Measurements from ENCODE around the gene MVB12B.

MVB12B gene

DNA sequence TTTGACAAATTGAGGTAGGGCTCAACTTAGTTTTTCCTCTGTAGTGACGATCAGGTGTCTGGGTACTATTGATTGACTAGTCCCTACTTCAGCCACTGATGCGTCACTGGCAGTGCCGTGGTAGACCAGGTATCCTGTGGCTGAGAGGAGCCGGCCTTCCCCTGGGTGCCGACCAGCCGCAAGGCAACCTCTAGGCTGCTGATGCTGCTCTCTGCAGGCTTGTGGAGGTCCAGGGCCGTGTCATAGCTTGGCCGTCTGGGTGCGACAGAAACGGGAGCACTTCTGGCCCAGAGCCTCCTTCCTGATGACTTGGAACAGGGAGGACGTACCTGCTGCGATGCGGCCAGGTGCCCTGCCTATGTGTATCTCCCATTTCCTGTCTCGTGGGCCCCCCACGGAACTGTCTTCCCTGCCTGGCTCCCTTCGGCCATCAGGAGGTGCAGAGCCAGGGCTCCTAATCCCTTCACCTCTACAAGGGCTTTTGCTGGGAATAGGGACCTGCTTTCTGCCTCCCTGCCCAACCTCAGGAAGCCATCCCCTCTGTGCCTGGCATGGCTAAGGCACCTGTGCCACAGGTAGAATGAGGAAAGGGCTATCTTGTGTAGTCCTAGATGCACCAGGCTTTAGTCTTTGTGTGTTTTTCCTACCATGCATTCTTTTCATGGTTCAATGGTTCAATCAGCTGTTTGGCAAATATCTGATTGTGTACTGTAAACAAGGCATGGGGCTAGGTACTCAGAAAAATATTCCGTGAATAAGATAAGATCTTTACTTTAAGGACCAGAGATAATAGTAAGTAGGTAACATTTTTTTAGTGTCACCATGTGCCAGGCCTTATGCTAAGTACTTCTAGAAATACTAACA lies 44.6 kb downstream of the MVB12B start:
- no peak overlapping the region for H3K4me3 ChIP-seq (ENCODE audit: low read length)
- TF ChIP-seq ZNF274 (IDR thresholded peaks at IDR 0.05; ENCODE audit: low read depth, low read length), result no peak

DNA sequence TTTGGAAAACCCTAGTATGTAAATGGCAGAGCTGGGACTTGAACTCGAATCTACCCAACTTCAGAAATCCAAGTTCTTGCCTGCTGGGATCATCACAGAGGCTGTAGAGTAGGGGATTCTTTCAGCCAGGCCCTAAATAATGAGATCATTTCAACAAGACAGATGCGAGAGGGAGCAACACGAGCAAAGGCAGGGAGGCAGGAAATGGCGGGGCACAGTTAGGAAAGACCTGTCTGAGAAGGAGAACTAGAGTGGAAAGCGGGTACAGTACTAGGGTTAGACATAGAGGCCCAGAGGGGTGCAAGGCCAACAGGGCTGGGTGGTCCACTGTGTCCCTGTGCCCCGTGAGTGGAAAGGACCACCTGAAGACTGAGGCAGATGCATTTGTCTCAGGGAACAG lies 46.1 kb downstream of the MVB12B start:
- no peak for TF ChIP-seq ZNF274 (IDR thresholded peaks at IDR 0.05; ENCODE audit: low read depth, low read length)
- H3K4me3 ChIP-seq (ENCODE audit: low read length), result no peak overlapping the region

DNA sequence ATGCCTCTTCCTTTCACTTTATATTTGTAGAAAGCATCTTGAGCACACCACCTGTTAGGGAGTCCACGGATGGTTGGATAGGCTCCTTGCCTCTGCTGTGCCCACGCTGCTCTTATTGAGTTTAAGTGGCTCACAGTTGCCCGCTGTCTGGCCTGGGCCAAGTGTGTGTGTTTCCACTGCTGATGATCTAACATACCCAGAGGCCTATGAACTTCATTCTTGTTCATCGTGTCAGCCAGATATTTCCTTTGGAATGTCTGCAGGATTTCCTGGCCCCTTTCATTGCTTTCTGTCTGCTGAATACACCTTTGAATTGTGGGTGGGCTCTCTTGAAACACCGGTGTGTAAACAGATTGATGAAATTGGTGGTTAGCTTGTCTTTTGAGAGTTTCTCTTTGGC lies 46.6 kb downstream of the MVB12B start:
- no peak overlapping the region for H3K4me3 ChIP-seq (ENCODE audit: low read length)
- TF ChIP-seq ZNF274 (IDR thresholded peaks at IDR 0.05; ENCODE audit: low read depth, low read length), result no peak

GRCh38 chr9:126374366-126374781 lies 47.7 kb downstream of the MVB12B start:
- TF ChIP-seq ZNF274 (IDR thresholded peaks at IDR 0.05; ENCODE audit: low read depth, low read length), result no peak
- H3K4me3 ChIP-seq (ENCODE audit: low read length), result no peak overlapping the region

DNA sequence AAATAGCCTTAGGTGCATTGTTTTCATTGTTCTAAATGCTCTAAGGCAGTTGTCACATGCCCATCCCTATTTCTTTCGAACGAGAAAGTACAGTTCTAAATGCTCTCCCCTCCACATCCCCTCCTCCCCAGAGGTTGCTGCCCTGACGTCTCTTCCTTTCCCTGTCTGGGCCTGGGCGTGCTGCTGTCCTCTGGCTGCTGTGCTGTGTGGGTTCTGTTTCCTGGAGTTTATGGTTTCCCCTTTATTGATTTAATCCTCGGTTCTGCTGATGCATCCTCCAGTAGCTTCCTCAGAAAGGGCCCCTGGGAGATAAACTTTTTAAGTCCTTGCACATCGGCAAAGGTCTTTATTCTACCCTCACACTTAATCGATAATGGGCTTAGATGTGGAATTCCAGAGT lies 48.8 kb downstream of the MVB12B start:
- H3K4me3 ChIP-seq (ENCODE audit: low read length), result no peak overlapping the region
- TF ChIP-seq ZNF274 (IDR thresholded peaks at IDR 0.05; ENCODE audit: low read depth, low read length), result no peak

GRCh38 chr9:126376311-126377175 lies 49.9 kb downstream of the MVB12B start:
- no peak for TF ChIP-seq ZNF274 (IDR thresholded peaks at IDR 0.05; ENCODE audit: low read depth, low read length)
- no peak overlapping the region for H3K4me3 ChIP-seq (ENCODE audit: low read length)

- TF ChIP-seq ZNF274 (IDR thresholded peaks at IDR 0.05; ENCODE audit: low read depth, low read length), result no peak
- H3K4me3 ChIP-seq (ENCODE audit: low read length), result no peak overlapping the region
Observed at GRCh38 chr9:126377176-126377509, 50.5 kb downstream of the MVB12B start.

DNA sequence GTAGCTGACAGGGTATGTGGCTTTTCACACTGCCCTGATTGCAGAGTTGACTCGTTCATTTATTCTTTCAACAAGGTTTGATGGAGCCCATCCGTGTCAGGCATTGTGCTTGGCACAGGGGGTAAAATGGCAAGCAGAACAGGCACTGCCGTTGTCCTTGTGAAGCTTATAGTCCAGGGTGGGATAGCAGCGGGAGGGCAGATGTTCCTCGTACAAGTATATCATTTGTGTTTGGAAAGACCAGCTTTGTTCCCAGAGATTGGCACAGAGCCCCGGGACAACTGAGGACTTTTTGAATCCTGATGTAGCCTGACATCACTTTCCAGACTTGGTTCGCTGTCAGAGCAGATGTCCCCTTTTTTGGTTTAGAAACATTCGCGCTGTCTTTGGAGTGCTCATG lies 50.9 kb downstream of the MVB12B start:
- no peak overlapping the region for H3K4me3 ChIP-seq (ENCODE audit: low read length)
- TF ChIP-seq ZNF274 (IDR thresholded peaks at IDR 0.05; ENCODE audit: low read depth, low read length), result no peak

- H3K4me3 ChIP-seq (ENCODE audit: low read length), result no peak overlapping the region
- TF ChIP-seq ZNF274 (IDR thresholded peaks at IDR 0.05; ENCODE audit: low read depth, low read length), result no peak
Observed at GRCh38 chr9:126378761-126379160, 52.1 kb downstream of the MVB12B start.

DNA sequence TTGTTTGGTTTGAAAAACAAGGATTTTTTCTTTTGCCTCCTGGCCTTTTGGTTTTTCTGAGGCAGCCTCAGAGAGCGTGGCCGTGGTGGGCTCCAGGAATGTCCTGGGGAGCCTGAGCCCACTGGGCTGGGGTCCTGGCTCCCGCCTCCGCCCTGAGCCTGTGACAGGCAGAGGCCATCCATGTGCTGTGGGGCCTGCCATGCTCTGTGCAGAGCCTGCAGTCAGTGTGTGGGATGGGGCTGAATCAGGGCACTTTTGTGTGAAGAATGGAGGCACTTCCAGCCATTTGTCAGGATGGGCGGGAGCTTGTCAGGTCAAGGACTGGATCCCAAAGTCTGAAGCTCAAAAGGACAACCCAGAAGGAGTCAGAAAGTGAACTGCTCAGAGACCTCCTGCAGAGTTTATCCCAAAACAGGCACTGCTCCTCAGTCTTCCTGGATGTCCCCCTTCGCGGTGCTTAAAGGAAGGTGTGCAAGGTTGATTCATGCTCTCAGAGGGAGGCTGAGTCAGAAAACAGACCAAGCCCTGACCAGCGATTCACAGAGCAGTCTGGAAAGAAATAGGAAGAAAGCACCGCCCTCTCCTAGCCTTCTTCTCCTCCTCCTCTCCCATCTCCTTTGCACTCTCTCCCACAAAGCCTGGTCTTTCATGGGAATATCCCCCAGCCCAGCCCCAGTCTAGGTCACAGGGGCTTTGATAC lies 53.2 kb downstream of the MVB12B start:
- no peak for TF ChIP-seq ZNF274 (IDR thresholded peaks at IDR 0.05; ENCODE audit: low read depth, low read length)
- no peak overlapping the region for H3K4me3 ChIP-seq (ENCODE audit: low read length)

- no peak overlapping the region for H3K4me3 ChIP-seq (ENCODE audit: low read length)
- no peak for TF ChIP-seq ZNF274 (IDR thresholded peaks at IDR 0.05; ENCODE audit: low read depth, low read length)
Observed at GRCh38 chr9:126380447-126380846, 53.8 kb downstream of the MVB12B start.

DNA sequence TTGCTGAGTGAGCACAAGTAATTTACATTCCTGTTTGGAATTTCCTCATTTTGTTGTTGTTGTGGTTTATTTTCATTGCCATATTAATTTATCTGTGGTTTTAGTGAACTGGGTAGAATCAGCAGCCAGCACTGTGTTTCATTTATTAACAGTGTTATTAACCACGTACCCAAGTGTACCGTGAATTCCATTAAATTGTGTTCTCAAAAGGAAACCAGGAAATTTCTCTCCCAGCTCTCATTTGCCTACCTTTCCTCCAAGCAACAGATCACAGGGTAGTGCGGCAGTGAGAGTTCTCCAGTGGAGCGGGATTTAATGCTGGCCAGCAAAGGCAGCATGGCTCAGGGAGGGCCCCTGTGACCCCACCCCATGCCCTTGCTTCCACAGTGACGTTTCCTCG lies 54.6 kb downstream of the MVB12B start:
- no peak overlapping the region for H3K4me3 ChIP-seq (ENCODE audit: low read length)
- no peak for TF ChIP-seq ZNF274 (IDR thresholded peaks at IDR 0.05; ENCODE audit: low read depth, low read length)

DNA sequence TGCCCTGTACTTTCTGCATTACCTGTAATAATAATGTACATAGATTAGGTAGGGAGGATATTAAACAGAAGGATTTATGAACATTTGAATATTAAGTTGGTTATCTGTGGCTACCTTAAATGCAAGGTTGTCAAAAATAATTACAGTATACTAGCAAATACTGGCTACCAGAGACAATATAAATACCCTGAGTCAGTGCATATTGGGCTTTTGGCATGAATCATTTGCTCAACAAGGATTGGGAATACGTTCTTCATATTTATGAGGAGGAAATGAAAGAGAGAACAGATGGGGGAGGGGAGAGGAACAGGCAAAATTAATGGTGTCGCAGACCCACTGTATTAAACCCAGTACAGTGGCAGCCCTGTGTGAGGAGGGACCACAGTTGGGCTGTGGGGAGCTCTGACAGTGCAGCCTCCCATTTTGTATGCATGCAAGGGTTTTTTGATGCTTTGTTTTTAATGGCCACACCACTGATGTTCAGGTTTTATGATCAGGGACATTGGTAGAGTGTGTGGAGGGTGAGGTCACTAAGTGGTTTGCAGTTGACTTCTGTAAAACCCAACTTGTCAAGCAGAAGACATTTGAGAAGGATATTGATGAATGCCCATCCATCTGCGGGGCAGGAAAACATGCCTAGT lies 56.9 kb downstream of the MVB12B start:
- H3K4me3 ChIP-seq (ENCODE audit: low read length), result no peak overlapping the region
- no peak for TF ChIP-seq ZNF274 (IDR thresholded peaks at IDR 0.05; ENCODE audit: low read depth, low read length)

GRCh38 chr9:126384926-126385325 lies 58.3 kb downstream of the MVB12B start:
- H3K4me3 ChIP-seq (ENCODE audit: low read length), result no peak overlapping the region
- no peak for TF ChIP-seq ZNF274 (IDR thresholded peaks at IDR 0.05; ENCODE audit: low read depth, low read length)
